Caco-2 (cell line): ENCODE data around the gene SMC1B. TPM values are rescaled to one million over a fixed set of nuclear protein-coding genes. Genes with fewer than 3 reads are reported as not detected.
A peak's percentile ranks its signal among the peaks of the same experiment; 100 is the strongest.
"Not testable (repeated sequence)": the region's sequence is repeated elsewhere in the genome, so short reads cannot be mapped to it uniquely, and the experiment has no call there.

Experiments used
- BruUV-seq: library from RNA; stranded (reverse); fragments of 400-500 nt; replicated peaks from 2 replicates; lab custom pipeline; 2021; lab: Mats Ljungman, UMichigan
- CTCF ChIA-PET: fragments of 300-600 bp; sonication (Branson Sonifier 250); formaldehyde crosslinking; loops from one replicate; lab custom pipeline; 2022; ENCODE audit warnings: antibody characterized with exemption; lab: Charles Lee
- POLR2A ChIA-PET: fragments of 300-600 bp; sonication (Branson Sonifier 250); formaldehyde crosslinking; loops from one replicate; lab custom pipeline; 2022; ENCODE audit warnings: antibody characterized with exemption; lab: Charles Lee
- DNase-seq, 2 experiments: peaks; one replicate each; pipeline versions ENCODE4 v3.0.0 to v3.0.0-alpha.2; 2020 to 2022
- H3K27me3 ChIP-seq: replicated peaks from 2 replicates; pipeline ENCODE4 v1.6.0; 2011; ENCODE audit warnings: low read length; ENCODE audit not compliant: control insufficient read depth, insufficient read depth
- H3K36me3 ChIP-seq: 2 replicates; pipeline ENCODE4 v1.5.1; 2011; ENCODE audit warnings: low read length; ENCODE audit not compliant: control insufficient read depth, insufficient read depth
- H3K4me1 ChIP-seq: fragments of 250-450 bp; sonication (Bioruptor Pico); 2 replicates; pipeline ENCODE4 v1.5.1; 2020; ENCODE audit warnings: mild to moderate bottlenecking
- H3K4me3 ChIP-seq: 2 replicates; pipeline ENCODE4 v1.5.1; 2011; ENCODE audit warnings: low read depth, mild to moderate bottlenecking, control low read depth, low read length
- H3K9me3 ChIP-seq: fragments of 250-450 bp; sonication (Bioruptor Pico); 2 replicates; pipeline ENCODE4 v1.5.1; 2020; ENCODE audit warnings: mild to moderate bottlenecking, moderate library complexity
- H3K27ac Mint-ChIP-seq: one replicate; pipeline ENCODE4 v1.8.0; 2022; ENCODE audit warnings: mixed read lengths; ENCODE audit not compliant: unreplicated experiment
- H3K27me3 Mint-ChIP-seq: one replicate; pipeline ENCODE4 v1.8.0; 2022; ENCODE audit warnings: mixed read lengths; ENCODE audit not compliant: insufficient read depth, unreplicated experiment
- H3K36me3 Mint-ChIP-seq: one replicate; pipeline ENCODE4 v1.8.0; 2022; ENCODE audit warnings: mild to moderate bottlenecking, mixed read lengths; ENCODE audit not compliant: insufficient read depth, unreplicated experiment
- H3K4me1 Mint-ChIP-seq: one replicate; pipeline ENCODE4 v1.8.0; 2022; ENCODE audit warnings: low read depth, mixed read lengths; ENCODE audit not compliant: unreplicated experiment
- H3K4me3 Mint-ChIP-seq: one replicate; pipeline ENCODE4 v1.8.0; 2022; ENCODE audit warnings: mild to moderate bottlenecking, moderate library complexity, mixed read lengths; ENCODE audit not compliant: unreplicated experiment
- H3K9me3 Mint-ChIP-seq: one replicate; pipeline ENCODE4 v1.8.0; 2022; ENCODE audit warnings: mixed read lengths; ENCODE audit not compliant: unreplicated experiment
- intact Hi-C: fragments of 100-400 bp; cut with micrococcal nuclease; formaldehyde crosslinking; loops from one replicate; pipeline ENCODE4 v1.10.0; 2022; ENCODE audit not compliant: unreplicated experiment
- total RNA-seq: library from RNA; stranded (reverse); gene quantifications from 2 replicates; pipeline ENCODE4 v1.2.3, GENCODE V29; 2022
- TF ChIP-seq, protein P1 (sequence below), 2 experiments: fragments of 200-600 bp in 1 of 2; IDR thresholded peaks; 1 replicate in 1 of 2; 2 replicates in 1 of 2; pipeline versions ENCODE4 v1.5.1 to v1.8.0; 2011 to 2022; ENCODE audit warnings: antibody characterized with exemption in 1 of 2, control low read depth in 1 of 2, inconsistent platforms in 1 of 2, low read depth in 1 of 2, low read length in 1 of 2, mild to moderate bottlenecking in 1 of 2, moderate library complexity in 1 of 2; ENCODE audit not compliant: insufficient read depth in 1 of 2, severe bottlenecking in 1 of 2, unreplicated experiment in 1 of 2

SMC1B gene
- total RNA-seq, 1 experiment from 2014 or later: 5.3 TPM

DNA sequence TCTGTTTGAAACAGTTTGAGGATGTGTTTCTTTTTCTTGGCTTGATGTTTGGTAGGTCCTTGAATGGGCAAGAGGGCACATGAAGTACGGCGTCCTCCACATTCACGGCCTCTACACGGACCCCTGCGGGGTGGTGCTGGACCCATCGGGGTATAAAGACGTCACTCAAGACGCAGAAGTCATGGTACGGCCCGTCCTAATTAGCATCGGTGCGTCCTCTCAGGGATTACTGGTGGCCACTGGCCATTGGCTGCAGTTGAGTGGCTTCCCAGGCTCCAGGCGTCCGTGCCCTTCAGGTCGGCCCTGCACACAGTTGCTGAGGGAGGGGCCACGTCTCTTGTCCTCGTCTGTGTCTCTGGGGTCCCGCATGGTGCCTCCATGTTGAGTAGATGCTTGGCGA lies 82.9 kb downstream of the SMC1B start:
- H3K27ac Mint-ChIP-seq: peak overlapping the region; percentile 32
- peaks cover 9% of the 10 kb centered on the region; the same call in 1 of the 2 replicates for H3K36me3 ChIP-seq
- H3K4me1 ChIP-seq: no peaks in the 10 kb centered on the region
- H3K27me3 ChIP-seq: no peaks in the 10 kb centered on the region
- H3K9me3 ChIP-seq: no peaks in the 10 kb centered on the region
- POLR2A ChIA-PET: no interaction called here
- H3K4me3 ChIP-seq: no peak overlapping the region
- H3K4me3 Mint-ChIP-seq: no peak overlapping the region
- CTCF ChIA-PET: no interaction called here
- intact Hi-C loops: no loop called here
- TF ChIP-seq, protein P1, sequence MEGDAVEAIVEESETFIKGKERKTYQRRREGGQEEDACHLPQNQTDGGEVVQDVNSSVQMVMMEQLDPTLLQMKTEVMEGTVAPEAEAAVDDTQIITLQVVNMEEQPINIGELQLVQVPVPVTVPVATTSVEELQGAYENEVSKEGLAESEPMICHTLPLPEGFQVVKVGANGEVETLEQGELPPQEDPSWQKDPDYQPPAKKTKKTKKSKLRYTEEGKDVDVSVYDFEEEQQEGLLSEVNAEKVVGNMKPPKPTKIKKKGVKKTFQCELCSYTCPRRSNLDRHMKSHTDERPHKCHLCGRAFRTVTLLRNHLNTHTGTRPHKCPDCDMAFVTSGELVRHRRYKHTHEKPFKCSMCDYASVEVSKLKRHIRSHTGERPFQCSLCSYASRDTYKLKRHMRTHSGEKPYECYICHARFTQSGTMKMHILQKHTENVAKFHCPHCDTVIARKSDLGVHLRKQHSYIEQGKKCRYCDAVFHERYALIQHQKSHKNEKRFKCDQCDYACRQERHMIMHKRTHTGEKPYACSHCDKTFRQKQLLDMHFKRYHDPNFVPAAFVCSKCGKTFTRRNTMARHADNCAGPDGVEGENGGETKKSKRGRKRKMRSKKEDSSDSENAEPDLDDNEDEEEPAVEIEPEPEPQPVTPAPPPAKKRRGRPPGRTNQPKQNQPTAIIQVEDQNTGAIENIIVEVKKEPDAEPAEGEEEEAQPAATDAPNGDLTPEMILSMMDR (IDR thresholded peaks at IDR 0.05; ENCODE audit: insufficient read depth in 1 of 2, low read depth in 1 of 2, low read length in 1 of 2, severe bottlenecking in 1 of 2, unreplicated experiment in 1 of 2): no peak
- H3K4me1 Mint-ChIP-seq: no peaks in the 10 kb centered on the region
- DNase-seq: no peak
- peaks cover 72% of the 10 kb centered on the region for H3K36me3 Mint-ChIP-seq
- H3K27me3 Mint-ChIP-seq: no peaks in the 10 kb centered on the region
- H3K9me3 Mint-ChIP-seq: no peaks in the 10 kb centered on the region
- BruUV-seq: no TSS peak

GRCh38 chr22:45329530-45329936 lies 83.9 kb downstream of the SMC1B start:
- ChIA-PET POLR2A (no interaction called here), CTCF (no interaction called here)
- intact Hi-C loops: no loop called here
- Histone ChIP-seq H3K36me3 (peaks cover 7% of the 10 kb centered on the region; the same call in 1 of the 2 replicates), H3K27me3 (no peaks in the 10 kb centered on the region), H3K4me1 (no peaks in the 10 kb centered on the region), H3K9me3 (no peaks in the 10 kb centered on the region), H3K4me3 (no peak overlapping the region)
- Mint-ChIP-seq H3K36me3 (peaks cover 72% of the 10 kb centered on the region), H3K4me1 (no peaks in the 10 kb centered on the region), H3K27ac (no peak overlapping the region), H3K4me3 (no peak overlapping the region), H3K9me3 (no peaks in the 10 kb centered on the region), H3K27me3 (no peaks in the 10 kb centered on the region)
- no TSS peak for BruUV-seq
- TF ChIP-seq, protein P1 (IDR thresholded peaks at IDR 0.05; ENCODE audit: insufficient read depth in 1 of 2, low read depth in 1 of 2, low read length in 1 of 2, severe bottlenecking in 1 of 2, unreplicated experiment in 1 of 2): no peak
- no peak for DNase-seq

DNA sequence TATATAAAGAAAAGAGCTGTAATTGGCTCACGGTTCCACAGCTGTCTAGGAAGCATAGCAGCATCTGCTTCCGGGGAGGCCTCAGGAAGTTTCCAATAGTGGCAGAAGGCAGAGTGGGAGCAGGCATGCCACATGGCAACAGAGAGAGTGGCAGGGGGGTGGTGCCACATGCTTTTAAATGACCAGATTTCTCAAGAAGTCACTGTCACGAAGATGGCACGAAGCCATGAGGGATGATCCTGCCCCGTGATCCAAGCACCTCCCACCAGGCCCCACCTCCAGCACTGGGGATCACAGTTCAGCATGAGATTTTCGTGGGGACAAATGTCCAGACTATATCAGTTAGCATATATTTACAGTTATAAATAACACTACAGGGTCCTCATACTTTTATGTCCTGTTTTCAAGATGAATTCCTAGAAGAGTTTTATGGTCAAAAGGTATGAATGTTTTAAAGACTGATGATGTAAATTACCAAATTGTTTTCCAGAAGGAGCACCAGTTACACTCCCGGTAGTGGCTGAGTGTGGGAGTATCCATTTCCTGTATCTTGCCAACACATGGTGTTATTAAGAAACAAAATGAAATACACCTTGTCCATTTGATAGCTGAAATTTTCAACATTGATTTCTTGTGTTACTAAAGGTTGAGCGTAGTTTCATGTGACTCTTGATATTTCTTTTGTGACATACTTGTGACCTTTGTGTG lies 84.4 kb downstream of the SMC1B start:
- H3K4me3 ChIP-seq: no peak overlapping the region
- Mint-ChIP-seq H3K36me3 (peaks cover 71% of the 10 kb centered on the region), H3K27me3 (no peaks in the 10 kb centered on the region), H3K4me3 (no peak overlapping the region), H3K27ac (no peak overlapping the region), H3K9me3 (no peaks in the 10 kb centered on the region), H3K4me1 (no peaks in the 10 kb centered on the region)
- intact Hi-C loops: no loop called here
- no peaks in the 10 kb centered on the region for H3K27me3 ChIP-seq
- peaks cover 9% of the 10 kb centered on the region; the same call in 1 of the 2 replicates for H3K36me3 ChIP-seq
- ChIA-PET POLR2A (no interaction called here), CTCF (interaction anchor here (0.8 kb wide), 1 partner anchor 42 kb away, joined by 3 read pairs; no protein-coding TSS in a partner anchor)
- BruUV-seq: TSS peak; percentile 10
- H3K4me1 ChIP-seq: no peaks in the 10 kb centered on the region
- H3K9me3 ChIP-seq: no peaks in the 10 kb centered on the region
- TF ChIP-seq, protein P1 (IDR thresholded peaks at IDR 0.05; ENCODE audit: insufficient read depth in 1 of 2, low read depth in 1 of 2, low read length in 1 of 2, severe bottlenecking in 1 of 2, unreplicated experiment in 1 of 2): no peak
- no peak for DNase-seq

DNA sequence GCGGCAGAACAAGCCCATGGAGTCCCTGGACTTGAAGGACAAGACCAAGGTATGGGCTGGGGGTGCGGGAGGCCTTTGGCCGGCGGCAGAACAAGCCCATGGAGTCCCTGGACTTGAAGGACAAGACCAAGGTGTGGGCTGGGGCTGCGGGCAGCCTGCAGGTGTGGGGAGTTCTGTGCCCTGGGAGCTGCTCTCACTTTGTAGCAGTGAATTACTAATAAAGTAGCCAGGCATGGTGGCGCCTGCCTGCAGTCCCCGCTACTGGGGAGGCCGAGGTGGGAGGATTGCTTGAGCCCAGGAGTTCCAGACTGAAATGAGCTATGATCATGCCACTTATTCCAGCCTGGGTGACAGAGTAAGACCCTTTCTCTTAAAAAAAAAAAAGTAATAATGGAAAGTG lies 85.1 kb downstream of the SMC1B start:
- DNase-seq, H3K27me3 Mint-ChIP-seq, H3K27me3 ChIP-seq, H3K9me3 ChIP-seq, H3K9me3 Mint-ChIP-seq, H3K27ac Mint-ChIP-seq, H3K4me1 ChIP-seq, POLR2A ChIA-PET, BruUV-seq, intact Hi-C loops, H3K4me3 Mint-ChIP-seq, H3K4me1 Mint-ChIP-seq, H3K4me3 ChIP-seq: not testable (repeated sequence)
- H3K36me3 Mint-ChIP-seq: peaks cover 71% of the 10 kb centered on the region
- peaks cover 13% of the 10 kb centered on the region; the same call in 1 of the 2 replicates for H3K36me3 ChIP-seq
- CTCF ChIA-PET: interaction anchor here (0.8 kb wide), 1 partner anchor 41 kb away, joined by 3 read pairs; no protein-coding TSS in a partner anchor
